ENCODE results near the gene STK11.

STK11 gene

GRCh38 chr19:1226522-1227303 lies 21.1 kb downstream of the STK11 start:
- no peak for DNase-seq

- no peak for DNase-seq
Measured at GRCh38 chr19:1227304-1228054, 21.9 kb downstream of the STK11 start.

GRCh38 chr19:1228161-1228957 lies 22.8 kb downstream of the STK11 start:
- no peak for DNase-seq

GRCh38 chr19:1229056-1229923 lies 23.7 kb downstream of the STK11 start:
- DNase-seq: no peak

- DNase-seq: no peak
Measured at GRCh38 chr19:1229924-1230782, 24.6 kb downstream of the STK11 start.

GRCh38 chr19:1230783-1231489 lies 25.4 kb downstream of the STK11 start:
- DNase-seq: no peak

GRCh38 chr19:1231729-1232637 lies 26.4 kb downstream of the STK11 start:
- no peak for DNase-seq

GRCh38 chr19:1232652-1233072 lies 27.1 kb downstream of the STK11 start:
- DNase-seq: no peak

- no peak for DNase-seq
Measured at GRCh38 chr19:1233115-1233667, 27.6 kb downstream of the STK11 start.

- no peak for DNase-seq
Measured at GRCh38 chr19:1234051-1234954, 28.7 kb downstream of the STK11 start.

- no peak for DNase-seq
Measured at GRCh38 chr19:1234955-1235380, 29.4 kb downstream of the STK11 start.

GRCh38 chr19:1235625-1236538 lies 30.3 kb downstream of the STK11 start:
- no peak for DNase-seq

GRCh38 chr19:1236576-1236975 lies 31.0 kb downstream of the STK11 start:
- DNase-seq: no peak

- DNase-seq: no peak
Measured at GRCh38 chr19:1237027-1237659, 31.6 kb downstream of the STK11 start.

GRCh38 chr19:1237754-1238368 lies 32.3 kb downstream of the STK11 start, which contains the start of gene CBARP:
Gene CBARP, minus strand, starts transcription at chr19:1238005. Its CDS starts 1,905 bp downstream, at chr19:1236100.
- no peak for DNase-seq

Measured in inflammatory macrophage treated with lipopolysaccharide for 4 hours (primary cell).